HG03457 (cell line): ENCODE data around the gene FKTN.

Experiments
- ATAC-seq: cut with Tn5 transposase; IDR thresholded peaks from one replicate; pipeline ENCODE4 v1.9.1; 2021; ENCODE audit warnings: moderate number of reproducible peaks; ENCODE audit not compliant: unreplicated experiment

Gene FKTN

GRCh38 chr9:105676351-105676923, 118.5 kb downstream of the FKTN start:
- ATAC-seq, result no peak

- ATAC-seq, result no peak
Measured at GRCh38 chr9:105678163-105678562, 120.2 kb downstream of the FKTN start.

- ATAC-seq, result no peak
Measured at GRCh38 chr9:105678781-105679180, 120.8 kb downstream of the FKTN start.

GRCh38 chr9:105679257-105680022, 121.5 kb downstream of the FKTN start:
- no peak for ATAC-seq

- no peak for ATAC-seq
Measured at GRCh38 chr9:105681313-105681712, 123.4 kb downstream of the FKTN start.

- ATAC-seq, result no peak
Measured at GRCh38 chr9:105681724-105682123, 123.8 kb downstream of the FKTN start.

- no peak for ATAC-seq
Measured at GRCh38 chr9:105683688-105684275, 125.9 kb downstream of the FKTN start.

- ATAC-seq, result no peak
Measured at GRCh38 chr9:105686936-105687335, 129.0 kb downstream of the FKTN start.
